Endometrium (tissue), 2 donors: Measurements from ENCODE around the gene JSRP1.

Experiments used
- FAIRE-seq: peaks from 2 replicates; lab custom pipeline; 2012; peaks lifted over from hg19 to GRCh38; lab: Jason Lieb, UNC
- donor health status: control.
- donor health status: control.

JSRP1 gene, protein sequence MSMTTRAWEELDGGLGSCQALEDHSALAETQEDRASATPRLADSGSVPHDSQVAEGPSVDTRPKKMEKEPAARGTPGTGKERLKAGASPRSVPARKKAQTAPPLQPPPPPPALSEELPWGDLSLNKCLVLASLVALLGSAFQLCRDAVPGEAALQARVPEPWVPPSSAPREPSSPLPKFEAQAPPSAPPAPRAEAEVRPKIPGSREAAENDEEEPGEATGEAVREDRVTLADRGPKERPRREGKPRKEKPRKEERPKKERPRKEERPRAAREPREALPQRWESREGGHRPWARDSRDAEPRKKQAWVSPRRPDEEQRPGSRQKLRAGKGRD

DNA sequence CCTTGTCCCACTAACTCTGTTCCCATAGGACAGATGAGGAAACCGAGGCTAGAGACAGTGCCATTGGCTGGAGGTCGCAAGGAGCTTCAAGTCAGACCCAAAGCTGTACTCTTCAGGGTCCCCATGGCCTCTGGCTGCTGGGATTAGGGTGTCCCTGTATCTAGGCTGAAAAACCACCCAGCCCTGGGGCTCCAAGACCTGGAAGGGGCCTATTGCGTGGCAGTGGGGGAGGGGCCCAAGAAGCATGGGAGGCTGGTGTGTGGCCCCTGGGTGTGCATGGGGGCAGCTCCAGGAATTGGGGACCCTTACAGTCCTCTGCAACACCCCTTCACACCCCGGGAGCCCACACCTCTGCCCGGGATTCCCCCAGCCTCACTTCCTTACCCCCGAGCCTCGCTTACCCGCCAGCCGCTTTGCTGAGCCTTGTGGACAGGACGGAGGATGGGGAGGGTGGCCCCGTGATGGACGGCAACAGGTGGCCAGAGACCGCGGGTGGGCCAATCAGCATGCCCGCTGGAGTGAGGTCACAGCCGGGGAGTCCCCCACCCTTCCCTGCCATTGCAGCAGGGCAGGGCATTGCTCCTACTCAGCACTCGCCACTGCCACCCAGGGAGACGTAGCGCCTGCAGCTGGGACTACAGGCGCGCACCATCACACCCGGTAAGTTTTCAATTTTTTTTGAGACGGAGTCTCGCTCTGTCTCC, at the start of gene JSRP1:
Gene JSRP1, minus strand, starts transcription at position 436 of the 704 bp plus-strand sequence. CDS start 1,103 bp downstream, outside the sequence.
- FAIRE-seq = no peak

DNA sequence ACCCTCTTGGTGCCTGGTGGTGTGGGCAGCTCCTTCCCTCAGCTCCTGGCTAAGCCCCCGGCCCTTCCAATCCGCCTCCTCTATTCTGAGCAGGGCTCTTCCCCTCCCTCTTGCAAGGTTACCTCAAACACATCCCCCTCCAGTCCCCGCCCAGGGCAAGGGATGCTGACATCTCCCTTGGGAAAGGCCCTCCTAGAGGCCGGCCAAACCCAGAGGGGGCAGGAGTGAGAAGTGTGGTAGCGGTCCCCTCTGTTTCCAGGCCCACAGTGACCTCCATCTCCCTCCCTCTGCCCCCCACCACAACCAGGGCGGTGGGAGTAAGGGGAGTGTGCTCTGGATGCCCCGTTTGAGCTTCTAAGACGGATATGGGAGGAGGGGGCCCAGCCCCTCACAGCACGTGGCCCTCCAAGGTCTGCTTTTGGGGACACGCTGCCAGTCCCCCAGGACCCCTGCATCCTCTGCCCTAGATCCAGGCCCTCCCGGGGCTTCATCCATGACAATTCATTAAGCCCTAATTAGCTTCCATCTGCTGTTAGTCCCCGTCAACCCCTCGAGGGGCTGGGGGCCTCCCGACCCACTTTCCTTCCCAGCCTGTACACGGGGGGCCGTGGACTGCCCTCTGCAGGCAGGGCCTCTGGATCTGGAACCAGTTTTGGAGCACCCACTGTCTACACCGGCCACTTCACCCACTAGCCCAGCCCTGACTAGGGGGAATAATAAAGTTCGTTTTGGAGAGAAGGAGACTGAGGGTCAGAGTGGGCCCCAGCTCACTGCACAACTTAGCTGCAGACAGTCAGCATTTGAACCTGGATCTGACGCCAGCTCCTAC, 49.4 kb upstream of the JSRP1 start:
- no peak for FAIRE-seq

GRCh38 chr19:2303211-2303798, 47.1 kb upstream of the JSRP1 start:
- FAIRE-seq = no peak

GRCh38 chr19:2302319-2303210, 46.3 kb upstream of the JSRP1 start:
- no peak for FAIRE-seq

DNA sequence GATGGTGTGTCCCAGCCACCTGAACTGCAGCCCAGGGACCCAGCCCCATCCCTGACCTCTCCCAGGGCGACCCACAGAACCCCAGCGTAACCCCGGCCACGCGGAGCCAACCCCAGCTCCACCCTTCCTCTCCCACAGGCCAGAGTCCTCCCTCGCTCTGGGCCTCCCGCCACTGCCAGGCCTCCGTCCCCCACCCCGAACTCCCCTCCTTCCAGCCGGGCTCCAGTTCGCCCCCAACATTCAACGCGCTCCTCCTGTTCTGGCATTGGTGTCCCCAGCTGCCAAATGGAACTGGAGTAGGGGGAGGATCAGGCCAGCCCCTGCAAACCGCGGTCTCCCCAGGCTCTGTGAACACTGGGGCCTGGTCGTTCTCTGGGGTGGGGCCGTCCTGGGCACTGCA, 44.3 kb upstream of the JSRP1 start:
- no peak for FAIRE-seq

DNA sequence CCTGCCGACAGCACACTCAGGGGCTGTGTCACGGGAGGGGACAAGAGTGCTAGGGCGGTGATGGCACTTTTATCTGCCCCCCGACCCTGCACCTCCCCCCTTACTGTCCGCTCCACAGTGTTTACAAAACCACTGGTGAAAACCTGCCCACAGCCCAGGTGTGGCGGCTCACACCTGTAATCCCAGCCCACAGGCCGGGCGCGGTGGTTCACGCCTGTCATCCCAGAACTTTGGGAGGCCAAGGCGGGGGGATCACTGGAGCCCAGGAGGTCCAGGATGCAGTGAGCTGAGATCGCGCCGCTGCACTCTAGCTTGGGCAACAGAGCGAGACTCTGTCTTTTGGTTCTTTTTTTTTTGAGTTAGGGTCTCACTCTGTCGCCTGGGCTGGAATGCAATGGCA, 39.9 kb upstream of the JSRP1 start:
- no peak for FAIRE-seq

- no peak for FAIRE-seq
Observed at GRCh38 chr19:2294687-2295335, 38.6 kb upstream of the JSRP1 start.

- no peak for FAIRE-seq
Observed at GRCh38 chr19:2291185-2291751, 35.1 kb upstream of the JSRP1 start.

- FAIRE-seq = no peak
Observed at GRCh38 chr19:2290441-2291184, 34.4 kb upstream of the JSRP1 start.

GRCh38 chr19:2289714-2290435, 33.7 kb upstream of the JSRP1 start:
- no peak for FAIRE-seq

DNA sequence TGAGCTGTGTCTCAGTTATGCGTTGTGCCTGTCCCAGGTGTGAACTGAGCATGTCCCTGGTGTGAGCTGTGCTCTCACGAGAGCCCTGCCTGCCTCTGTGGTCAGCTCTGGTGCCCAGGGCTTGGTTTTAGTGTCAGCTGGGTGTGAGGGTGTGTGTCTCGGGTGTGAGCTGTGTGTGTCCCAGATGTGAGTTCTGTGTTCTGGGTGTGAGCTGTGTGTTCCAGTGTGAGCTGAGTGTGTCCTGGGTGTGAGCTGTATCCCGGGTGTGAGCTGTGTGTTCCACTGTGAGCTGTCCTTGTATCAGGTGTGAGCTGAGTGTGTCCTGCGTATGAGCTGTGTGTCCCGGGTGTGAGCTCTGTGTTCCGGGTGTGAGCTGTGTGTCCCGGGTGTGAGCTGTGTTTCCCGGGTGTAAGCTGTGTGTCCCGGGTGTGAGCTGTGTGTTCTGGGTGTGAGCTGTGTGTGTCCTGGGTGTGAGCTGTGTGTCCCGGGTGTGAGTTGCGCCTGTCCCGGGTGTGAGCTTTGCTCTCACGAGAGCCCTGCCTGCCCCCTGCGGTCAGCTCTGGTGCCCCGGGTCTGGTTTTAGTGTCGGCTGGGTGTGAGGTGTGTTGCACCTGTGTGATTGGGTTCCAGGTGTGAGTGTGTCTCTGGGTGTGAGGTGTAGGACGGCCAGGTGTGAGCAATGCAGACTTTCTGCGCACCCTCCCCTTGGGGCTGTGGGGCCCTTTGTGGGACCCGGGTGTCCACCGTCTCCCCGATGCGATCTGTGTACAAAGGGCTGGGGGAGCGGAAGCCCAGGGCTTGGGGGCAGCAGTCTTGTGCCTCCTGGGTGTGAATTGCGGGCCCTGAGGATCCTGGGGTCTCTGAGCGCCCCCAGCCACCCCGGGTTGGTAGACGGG, 32.8 kb upstream of the JSRP1 start:
- FAIRE-seq = no peak

GRCh38 chr19:2288338-2288817, 32.2 kb upstream of the JSRP1 start:
- FAIRE-seq = no peak

DNA sequence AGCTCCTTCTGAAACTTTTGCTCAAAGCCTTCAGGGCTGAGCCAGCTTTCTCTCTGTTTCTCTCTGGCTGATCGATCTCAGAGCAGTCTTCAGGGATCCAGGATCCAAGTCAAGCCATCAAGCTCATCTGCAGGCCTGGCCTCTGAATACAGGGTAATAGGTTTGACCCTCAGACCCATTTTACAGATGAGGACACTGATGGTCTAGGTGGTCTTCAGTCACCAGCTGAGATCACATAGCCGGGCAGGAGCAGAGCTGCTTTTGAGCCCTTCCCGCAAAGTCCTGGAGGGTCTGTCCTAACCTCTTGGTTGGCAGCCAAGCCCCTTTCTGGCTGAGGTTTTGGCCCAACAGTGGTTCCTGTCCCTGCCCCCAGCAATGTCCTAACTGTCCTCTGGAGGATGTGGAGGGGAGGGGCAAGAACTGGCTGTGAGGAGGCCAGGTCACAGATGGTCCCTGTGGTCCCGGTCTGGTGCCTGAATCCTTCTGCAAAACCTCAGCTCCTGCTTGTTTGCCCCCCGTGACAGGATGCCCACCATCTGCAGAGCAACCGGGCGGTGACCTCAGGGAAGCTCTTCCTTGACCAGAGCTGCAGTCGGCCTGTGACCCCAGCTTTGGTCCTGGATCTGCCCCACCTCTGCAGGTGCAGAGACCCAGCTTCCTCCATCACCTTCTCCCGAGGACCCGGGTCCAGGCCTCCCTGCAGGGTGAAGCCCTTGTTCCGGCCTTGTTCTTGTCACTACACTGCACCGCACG, 31.5 kb upstream of the JSRP1 start:
- FAIRE-seq = no peak

- FAIRE-seq = no peak
Observed at GRCh38 chr19:2286402-2287140, 30.4 kb upstream of the JSRP1 start.

- no peak for FAIRE-seq
Observed at GRCh38 chr19:2283835-2284507, 27.8 kb upstream of the JSRP1 start.

DNA sequence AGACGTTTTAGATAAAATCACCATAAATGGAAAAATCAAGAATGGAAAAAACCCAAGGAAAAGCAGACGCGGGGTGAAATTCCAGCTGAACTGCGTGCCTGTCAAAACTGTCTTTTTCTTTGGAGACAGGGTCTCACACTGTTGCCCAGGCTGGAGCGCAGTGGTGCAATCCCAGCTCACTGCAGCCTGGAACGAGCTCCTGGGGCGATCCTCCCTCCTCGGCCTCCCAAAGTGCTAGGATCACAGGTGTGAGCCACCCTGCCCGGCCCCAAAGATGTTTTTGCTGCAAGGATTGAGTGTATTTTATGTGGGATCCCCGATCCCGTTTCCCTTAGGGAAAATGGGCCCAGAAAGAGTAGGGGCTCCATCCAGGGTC, 26.6 kb upstream of the JSRP1 start:
- no peak for FAIRE-seq
